Sigmoid colon (tissue), 7 donors: Measurements from ENCODE around the gene ZBTB5. TPM values are rescaled to one million over a fixed set of nuclear protein-coding genes. Genes with fewer than 3 reads are reported as not detected.

Experiments used
- DNase-seq: peaks from one replicate; pipeline ENCODE4 v3.0.0-alpha.2; 2019
- H3K27ac ChIP-seq, 4 donors: fragments of 200-600 bp; sonication (generic); one replicate each; pipeline ENCODE4 v1.5.1; 2016 to 2019; ENCODE audit warnings: mild to moderate bottlenecking in 1 of 4
- H3K27me3 ChIP-seq, 3 donors: fragments of 200-600 bp; sonication (generic); one replicate each; pipeline ENCODE4 v1.5.1; 2019; ENCODE audit warnings: mild to moderate bottlenecking in 1 of 3
- H3K36me3 ChIP-seq, 4 donors: fragments of 200-600 bp; sonication (generic); one replicate each; pipeline ENCODE4 v1.5.1; 2016 to 2019
- H3K4me1 ChIP-seq, 4 donors: fragments of 200-600 bp; sonication (generic); one replicate each; pipeline ENCODE4 v1.5.1; 2017 to 2019
- H3K4me3 ChIP-seq, 4 donors: fragments of 200-600 bp; sonication (generic); one replicate each; pipeline ENCODE4 v1.5.1; 2017 to 2019; ENCODE audit warnings: mild to moderate bottlenecking in 2 of 4, moderate library complexity in 1 of 4
- H3K9me3 ChIP-seq, 4 donors: fragments of 200-600 bp in 3 of 4; sonication (generic) in 3 of 4; one replicate each; pipeline versions ENCODE4 v1.5.1 to v1.6.1; 2013 to 2019
- EP300 ChIP-seq, 4 donors: sonication (generic); formaldehyde crosslinking; IDR thresholded peaks; one replicate each; pipeline ENCODE4 v1.6.1; 2017; ENCODE audit warnings: antibody characterized with exemption in 4 of 4
- POLR2A ChIP-seq, 2 donors: fragments of 450-650 bp; IDR thresholded peaks; one replicate each; pipeline ENCODE4 v1.6.1; 2016; ENCODE audit warnings: antibody characterized with exemption in 2 of 2, mild to moderate bottlenecking in 2 of 2, moderate library complexity in 2 of 2
- POLR2AphosphoS5 ChIP-seq, 4 donors: sonication (generic); formaldehyde crosslinking; IDR thresholded peaks; one replicate each; pipeline ENCODE4 v1.6.1; 2017; ENCODE audit warnings: antibody characterized with exemption in 4 of 4
- WGBS, 2 donors: extraction: QIAGEN DNeasy Blood & Tissue Kit; methylation state at CpG; one replicate each; pipeline ENCODE4 v1.1.7; 2013; 5-methylcytosine and 5-hydroxymethylcytosine counted together
- intact Hi-C: fragments of 100-400 bp; cut with DNase I; formaldehyde crosslinking; loops from one replicate; pipeline ENCODE4 v1.15.1; 2023
- polyA plus RNA-seq, 3 donors: library from polyadenylated mRNA; stranded (reverse); fragments of 200-250 nt; gene quantifications; one replicate each; pipeline ENCODE4 v1.2.3, GENCODE V29; 2013
- total RNA-seq, 4 donors: library from RNA; depleted of rRNA; stranded (reverse); fragments of >200 nt; gene quantifications; one replicate each; pipeline ENCODE4 v1.1.0, GENCODE V29; 2016
- TF ChIP-seq, protein P1 (sequence below), 4 experiments: fragments of 450-650 bp in 3 of 4; fragments of 200-600 bp in 1 of 4; IDR thresholded peaks; one replicate each; pipeline ENCODE4 v1.5.1; 2016 to 2019; ENCODE audit warnings: antibody characterized with exemption in 4 of 4, mild to moderate bottlenecking in 3 of 4, moderate library complexity in 2 of 4
- donor health status: healthy with polysubstance abuse.
- donor health status: Bipolar disorder and iron deficiency.
- donor health status: healthy.

ZBTB5 gene
- total and polyA plus RNA-seq, 7 donors: 3.6 to 11.1 (median 7.7) TPM

DNA sequence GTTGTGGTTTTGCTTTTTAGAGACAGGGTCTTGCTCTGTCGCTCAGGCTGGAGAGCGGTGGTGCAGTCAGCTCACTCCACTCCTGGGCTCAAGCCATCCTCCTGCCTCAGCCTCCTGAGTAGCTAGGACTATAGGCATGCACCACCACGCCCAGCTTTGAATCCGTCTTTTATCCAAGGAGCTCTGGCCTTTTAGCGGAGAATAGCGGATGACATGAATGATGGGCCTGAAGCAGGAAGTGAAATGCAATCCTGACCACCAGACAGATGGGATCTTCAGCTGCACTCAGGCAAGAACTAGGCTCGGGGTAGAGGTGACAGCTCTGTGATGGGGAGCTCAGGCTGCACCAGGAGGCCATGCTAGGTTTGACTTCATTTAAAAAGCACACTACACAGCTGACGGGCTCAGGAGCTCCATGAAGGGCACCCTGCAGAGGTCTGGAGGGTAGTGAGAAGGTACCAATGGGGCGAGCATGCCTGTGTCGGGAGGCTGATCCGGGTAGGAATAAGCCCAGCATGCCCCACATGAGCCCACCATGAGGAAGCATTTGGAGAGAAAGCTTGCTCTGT is 42.4 kb upstream of the ZBTB5 start:
- no peak overlapping the region for H3K27ac ChIP-seq
- H3K27me3 ChIP-seq: no peaks in the 10 kb centered on the region
- H3K4me3 ChIP-seq: no peak overlapping the region
- H3K9me3 ChIP-seq: no peaks in the 10 kb centered on the region
- no peaks in the 10 kb centered on the region for H3K4me1 ChIP-seq
- 96 to 97% methylated on average over 11 of the region's 11 CpGs for WGBS, 2 donors
- TF ChIP-seq EP300 (IDR thresholded peaks at IDR 0.05) (no peak), POLR2A (IDR thresholded peaks at IDR 0.05) (no peak), POLR2AphosphoS5 (IDR thresholded peaks at IDR 0.05) (no peak)
- TF ChIP-seq, protein P1, sequence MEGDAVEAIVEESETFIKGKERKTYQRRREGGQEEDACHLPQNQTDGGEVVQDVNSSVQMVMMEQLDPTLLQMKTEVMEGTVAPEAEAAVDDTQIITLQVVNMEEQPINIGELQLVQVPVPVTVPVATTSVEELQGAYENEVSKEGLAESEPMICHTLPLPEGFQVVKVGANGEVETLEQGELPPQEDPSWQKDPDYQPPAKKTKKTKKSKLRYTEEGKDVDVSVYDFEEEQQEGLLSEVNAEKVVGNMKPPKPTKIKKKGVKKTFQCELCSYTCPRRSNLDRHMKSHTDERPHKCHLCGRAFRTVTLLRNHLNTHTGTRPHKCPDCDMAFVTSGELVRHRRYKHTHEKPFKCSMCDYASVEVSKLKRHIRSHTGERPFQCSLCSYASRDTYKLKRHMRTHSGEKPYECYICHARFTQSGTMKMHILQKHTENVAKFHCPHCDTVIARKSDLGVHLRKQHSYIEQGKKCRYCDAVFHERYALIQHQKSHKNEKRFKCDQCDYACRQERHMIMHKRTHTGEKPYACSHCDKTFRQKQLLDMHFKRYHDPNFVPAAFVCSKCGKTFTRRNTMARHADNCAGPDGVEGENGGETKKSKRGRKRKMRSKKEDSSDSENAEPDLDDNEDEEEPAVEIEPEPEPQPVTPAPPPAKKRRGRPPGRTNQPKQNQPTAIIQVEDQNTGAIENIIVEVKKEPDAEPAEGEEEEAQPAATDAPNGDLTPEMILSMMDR (IDR thresholded peaks at IDR 0.05): no peak
- H3K36me3 ChIP-seq: peaks cover 0 to 82% (median 24%) of the 10 kb centered on the region in 4 donors
- no peak for DNase-seq
- intact Hi-C loops: no loop called here

DNA sequence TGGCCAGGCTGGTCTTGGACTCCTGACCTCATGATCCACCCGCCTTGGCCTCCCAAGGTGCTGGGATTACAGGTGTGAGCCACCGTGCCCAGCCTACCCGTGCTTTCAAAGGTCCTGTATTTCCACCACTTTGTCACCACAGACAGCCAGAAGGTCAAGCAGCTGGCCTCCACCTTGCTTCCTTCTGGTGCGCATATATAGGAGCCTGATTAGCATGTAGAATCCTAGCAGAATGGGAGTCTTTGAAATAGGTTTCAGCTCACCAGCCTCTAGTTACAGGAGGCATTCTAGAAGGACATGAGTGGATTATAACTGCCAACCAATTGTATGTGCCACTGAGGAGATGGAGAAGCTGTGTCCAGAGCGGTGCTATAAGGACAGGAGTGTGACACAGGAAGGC is 39.4 kb upstream of the ZBTB5 start:
- WGBS, 2 donors: 82 to 97% methylated on average over 5 of the region's 5 CpGs
- H3K4me1 ChIP-seq: no peaks in the 10 kb centered on the region
- H3K27me3 ChIP-seq: no peaks in the 10 kb centered on the region
- no peaks in the 10 kb centered on the region for H3K9me3 ChIP-seq
- peaks cover 0 to 82% (median 40%) of the 10 kb centered on the region in 4 donors for H3K36me3 ChIP-seq
- no peak for DNase-seq
- TF ChIP-seq POLR2AphosphoS5 (IDR thresholded peaks at IDR 0.05) (no peak), EP300 (IDR thresholded peaks at IDR 0.05) (no peak), POLR2A (IDR thresholded peaks at IDR 0.05) (no peak)
- TF ChIP-seq, protein P1 (IDR thresholded peaks at IDR 0.05): no peak
- intact Hi-C loops: no loop called here
- no peak overlapping the region for H3K27ac ChIP-seq
- no peak overlapping the region for H3K4me3 ChIP-seq

DNA sequence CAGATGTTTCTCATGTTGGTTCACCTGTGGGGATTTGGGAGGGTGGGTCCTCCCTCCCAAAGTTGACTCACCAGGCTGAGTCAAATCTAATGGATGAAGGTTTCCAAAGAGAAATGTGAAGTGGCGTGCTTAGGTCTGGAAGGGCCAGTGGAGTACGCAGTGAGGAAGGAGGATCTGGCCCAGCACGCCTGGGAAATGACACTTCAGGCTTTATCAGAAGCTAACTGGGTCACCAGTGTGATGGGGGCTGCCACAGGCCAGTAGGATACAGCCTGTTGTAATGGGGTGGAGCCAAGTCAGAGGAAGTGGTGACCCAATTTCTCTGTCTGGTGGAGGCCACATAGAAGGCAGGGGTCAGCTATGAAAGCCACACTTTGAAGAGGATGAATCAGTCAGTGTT is 38.5 kb upstream of the ZBTB5 start:
- no peak overlapping the region for H3K27ac ChIP-seq
- 91 to 93% methylated on average over 3 of the region's 3 CpGs for WGBS, 2 donors
- no peak for DNase-seq

DNA sequence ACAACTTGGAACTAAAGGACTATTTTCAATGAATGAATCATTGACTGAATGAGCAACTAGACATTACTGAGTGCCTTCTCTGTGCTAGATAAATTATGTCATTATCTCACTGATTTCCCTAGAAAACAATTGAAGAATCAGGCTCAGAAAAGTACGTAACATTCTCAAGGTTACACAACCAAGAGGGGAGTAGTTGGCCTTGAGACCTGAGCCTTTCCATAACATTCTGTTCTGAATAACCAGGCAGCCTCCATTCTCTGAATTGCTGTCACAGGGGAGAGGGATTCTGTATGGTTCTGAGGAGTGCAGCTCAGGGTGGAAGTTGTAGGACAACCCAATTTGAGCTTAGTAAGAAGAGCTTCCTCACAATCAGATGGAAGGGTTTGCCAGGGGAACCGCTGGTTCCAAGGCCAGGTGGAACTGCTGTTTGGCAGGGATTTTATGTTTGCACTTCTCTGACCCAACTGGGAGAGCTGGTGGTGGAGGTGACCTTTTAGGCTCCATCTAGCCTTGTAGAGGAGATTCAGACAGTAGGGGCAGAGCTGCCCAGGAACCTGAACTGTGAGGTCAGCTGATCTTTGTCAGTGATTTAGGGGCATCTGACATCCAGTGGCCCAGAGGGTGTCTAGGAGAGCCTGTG is 36.8 kb upstream of the ZBTB5 start:
- Histone ChIP-seq H3K27me3 (no peaks in the 10 kb centered on the region), H3K36me3 (peaks cover 0 to 83% (median 59%) of the 10 kb centered on the region in 4 donors), H3K9me3 (no peaks in the 10 kb centered on the region), H3K27ac (no peak overlapping the region), H3K4me3 (no peak overlapping the region), H3K4me1 (no peaks in the 10 kb centered on the region)
- DNase-seq: no peak
- intact Hi-C loops: no loop called here
- no peak for TF ChIP-seq EP300 (IDR thresholded peaks at IDR 0.05)
- TF ChIP-seq, protein P1 (IDR thresholded peaks at IDR 0.05): no peak
- TF ChIP-seq POLR2AphosphoS5 (IDR thresholded peaks at IDR 0.05): no peak
- no peak for TF ChIP-seq POLR2A (IDR thresholded peaks at IDR 0.05)
- 64 to 97% methylated on average over 2 of the region's 2 CpGs for WGBS, 2 donors

More for the DNA sequence above, 38.5 kb upstream of the ZBTB5 start:
- no peaks in the 10 kb centered on the region for H3K4me1 ChIP-seq
- H3K9me3 ChIP-seq: no peaks in the 10 kb centered on the region
- intact Hi-C loops: no loop called here
- H3K27me3 ChIP-seq: no peaks in the 10 kb centered on the region
- TF ChIP-seq, protein P1 (IDR thresholded peaks at IDR 0.05): no peak
- no peak for TF ChIP-seq POLR2AphosphoS5 (IDR thresholded peaks at IDR 0.05)
- TF ChIP-seq POLR2A (IDR thresholded peaks at IDR 0.05): no peak
- TF ChIP-seq EP300 (IDR thresholded peaks at IDR 0.05): no peak
- H3K36me3 ChIP-seq: peaks cover 0 to 83% (median 44%) of the 10 kb centered on the region in 4 donors
- H3K4me3 ChIP-seq: no peak overlapping the region
